Heart right ventricle (tissue), 16 donors: ENCODE measurements around the gene SETD2. TPM values are rescaled to one million over a fixed set of nuclear protein-coding genes. Genes with fewer than 3 reads are reported as not detected.

Experiments used
- ATAC-seq, 8 donors: fragments of 200-7000 bp; cut with Tn5 transposase; one replicate each; pipeline ENCODE4 v1.9.1; 2020; ENCODE audit warnings: mild to moderate bottlenecking in 8 of 8, moderate library complexity in 8 of 8, moderate number of reproducible peaks in 1 of 8
- DNase-seq, 2 donors: peaks; one replicate each; pipeline ENCODE4 v3.0.0-alpha.2; 2020
- H3K27ac ChIP-seq, 10 donors: fragments of 200-600 bp; sonication (generic) in 2 of 10; one replicate each; pipeline versions ENCODE4 v1.5.0 to v1.8.0; 2020 to 2022; ENCODE audit warnings: mild to moderate bottlenecking in 3 of 10
- H3K27me3 ChIP-seq, 7 donors: fragments of 200-600 bp; one replicate each; pipeline ENCODE4 v1.8.0; 2021 to 2022; ENCODE audit warnings: mild to moderate bottlenecking in 2 of 7
- H3K36me3 ChIP-seq, 9 donors: fragments of 200-600 bp; sonication (generic) in 1 of 9; one replicate each; pipeline versions ENCODE4 v1.5.0 to v1.8.0; 2020 to 2022; ENCODE audit warnings: mild to moderate bottlenecking in 2 of 9
- H3K4me1 ChIP-seq, 9 donors: fragments of 200-600 bp; sonication (generic) in 1 of 9; one replicate each; pipeline versions ENCODE4 v1.5.0 to v1.8.0; 2020 to 2022; ENCODE audit warnings: mild to moderate bottlenecking in 4 of 9
- H3K4me3 ChIP-seq, 10 donors: fragments of 200-600 bp; sonication (generic) in 2 of 10; one replicate each; pipeline versions ENCODE4 v1.5.0 to v1.8.0; 2020 to 2022; ENCODE audit warnings: mild to moderate bottlenecking in 7 of 10, moderate library complexity in 2 of 10
- H3K9me3 ChIP-seq, 11 donors: fragments of 200-600 bp in 10 of 11; sonication (generic) in 2 of 11; one replicate each; pipeline versions ENCODE4 v1.5.0 to v1.8.0; 2013 to 2022; ENCODE audit warnings: mild to moderate bottlenecking in 2 of 11, control low read depth in 1 of 11, moderate library complexity in 1 of 11
- CTCF ChIP-seq, 9 donors: fragments of 200-600 bp; sonication (generic) in 2 of 9; IDR thresholded peaks; one replicate each; pipeline versions ENCODE4 v1.5.0 to v1.8.0; 2021 to 2022; ENCODE audit warnings: antibody characterized with exemption in 9 of 9, mild to moderate bottlenecking in 5 of 9, moderate library complexity in 1 of 9
- WGBS, 2 donors: extraction: QIAGEN DNeasy Blood & Tissue Kit; methylation state at CpG; one replicate each; pipeline ENCODE4 v1.1.7; 2013; ENCODE audit warnings: inconsistent platforms in 1 of 2; 5-methylcytosine and 5-hydroxymethylcytosine counted together
- intact Hi-C, 10 donors: fragments of 100-400 bp; cut with DNase I; formaldehyde crosslinking; loops; one replicate each; pipeline versions ENCODE4 v1.11.1 to v1.14.2; 2022
- polyA plus RNA-seq, 2 donors: library from polyadenylated mRNA; stranded (reverse); fragments of 200-250 nt; gene quantifications; one replicate each; pipeline ENCODE4 v1.2.3, GENCODE V29; 2013
- total RNA-seq, 10 donors: library from RNA; stranded (reverse); fragmentation: NEBNext Ultra II Directional in 3 of 10; extraction: Animal tissue kit (Norgen Biotek cat#: 25700) in 3 of 10; gene quantifications; one replicate each; pipeline versions ENCODE4 v1.2.1 to v1.2.4, GENCODE V29; 2021 to 2023
- donor health status: Arrhythmogenic right ventricular cardiomyopathy.
- donor health status: ischemic (EF 13 %, LVEDD 7.1; RV severe dilation, severe dysfunction).
- donor health status: healthy with polysubstance abuse.
- donor health status: DM: no; HTN: yes; CAD: no.
- donor health status: DM: no; HTN: no; CAD: no.
- donor health status: ischemic (EF 25% LVEDD 6.9; RV normal size, moderate dysfunction).
- donor health status: ischemic (EF 25% LVEDD 5.7; RV mildly dilated, moderate dysfunction).
- donor health status: healthy.
- donor health status: DM: yes; HTN: yes; CAD: no.
- donor health status: Ischemic cardiomyopathy.
- donor health status: ischemic (EF 35%, LVEDD 5.7; RV mildly dilated, moderate dysfunction).
- donor health status: nonischemic (EF 11% LVEDD 7.7; RV severe dilation, severe dysfunction).
- donor health status: DM: yes; HTN: yes; CAD: no.
- donor health status: PGD.
- donor health status: ischemic (EF 29% LVEDD 5.4; RV normal size, mild dysfunction).
- donor health status: nonischemic (EF 23%, LVEDD 6.1; RV moderate dilation, normal function).

Gene SETD2
- total and polyA plus RNA-seq, 12 donors: 8.6 to 34.4 (median 30.0) TPM

DNA sequence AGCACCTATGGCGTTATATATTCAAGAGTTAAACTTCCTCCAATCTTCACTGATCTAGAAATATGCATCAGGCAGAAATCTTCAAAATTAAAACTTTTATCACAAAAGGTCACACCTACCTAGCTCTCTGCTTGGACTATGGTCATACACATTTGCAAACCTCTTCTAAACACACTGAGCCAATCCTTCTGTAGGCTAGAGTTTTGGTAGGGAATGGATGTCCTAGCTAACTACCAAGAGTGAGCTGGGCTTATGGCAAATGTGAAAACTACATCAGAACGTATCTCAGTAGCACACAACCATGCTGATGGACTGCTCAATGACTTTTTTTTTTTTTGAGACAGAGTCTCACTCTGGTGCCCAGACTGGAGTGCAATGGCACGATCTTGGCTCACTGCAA lies 29.6 kb downstream of the SETD2 start:
- 73 to 78% methylated on average over 3 of the region's 3 CpGs for WGBS, 2 donors
- Histone ChIP-seq H3K36me3 (no peaks in the 10 kb centered on the region), H3K4me3 (no peak overlapping the region), H3K4me1 (peaks cover 0 to 62% (median 37%) of the 10 kb centered on the region in 9 donors), H3K9me3 (no peaks in the 10 kb centered on the region), H3K27ac (no peak overlapping the region), H3K27me3 (no peaks in the 10 kb centered on the region)
- no peak for DNase-seq
- TF ChIP-seq CTCF (IDR thresholded peaks at IDR 0.05): no peak
- intact Hi-C loops: no loop called here
- ATAC-seq: peak in 1 of 8 donors; percentile 19

GRCh38 chr3:47133641-47134040 lies 30.3 kb downstream of the SETD2 start:
- WGBS, 2 donors: 73 to 77% methylated on average over 3 of the region's 3 CpGs
- Histone ChIP-seq H3K27ac (no peak overlapping the region), H3K4me1 (peaks cover 0 to 66% (median 37%) of the 10 kb centered on the region in 9 donors), H3K4me3 (no peak overlapping the region), H3K36me3 (no peaks in the 10 kb centered on the region), H3K27me3 (no peaks in the 10 kb centered on the region), H3K9me3 (no peaks in the 10 kb centered on the region)
- DNase-seq (no peak), ATAC-seq (no peak)
- TF ChIP-seq CTCF (IDR thresholded peaks at IDR 0.05): no peak
- intact Hi-C loops: no loop called here

DNA sequence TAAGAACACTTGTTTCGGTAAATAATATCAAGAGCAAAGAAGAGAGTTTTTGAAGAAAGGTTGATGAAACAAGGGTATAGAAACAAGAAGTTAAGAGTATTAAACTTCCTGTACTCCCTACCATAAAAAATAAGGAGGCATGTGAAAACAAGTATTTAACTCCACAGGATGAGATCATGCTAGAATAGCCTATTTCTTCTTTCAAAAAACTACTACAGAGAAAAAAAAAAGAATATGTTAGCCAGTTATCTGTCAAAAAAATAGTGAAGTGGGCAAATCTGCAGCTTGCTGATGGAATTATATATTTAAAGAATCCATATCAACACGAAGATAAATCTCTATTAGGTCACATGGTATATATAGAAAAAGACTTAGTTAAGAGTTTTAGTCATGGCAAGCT lies 33.4 kb downstream of the SETD2 start:
- 60 to 70% methylated on average over 2 of the region's 2 CpGs for WGBS, 2 donors
- Histone ChIP-seq H3K36me3 (peaks cover 0 to 10% (median 0%) of the 10 kb centered on the region in 9 donors), H3K4me1 (peaks cover 0 to 50% (median 27%) of the 10 kb centered on the region in 9 donors), H3K9me3 (no peaks in the 10 kb centered on the region), H3K4me3 (no peak overlapping the region), H3K27me3 (no peaks in the 10 kb centered on the region), H3K27ac (no peak overlapping the region)
- intact Hi-C loops: no loop called here
- DNase-seq: no peak
- no peak for ATAC-seq
- TF ChIP-seq CTCF (IDR thresholded peaks at IDR 0.05): no peak

GRCh38 chr3:47128137-47128536 lies 35.8 kb downstream of the SETD2 start:
- TF ChIP-seq CTCF (IDR thresholded peaks at IDR 0.05): no peak
- intact Hi-C loops: no loop called here
- no peaks in the 10 kb centered on the region for H3K9me3 ChIP-seq
- H3K27ac ChIP-seq: no peak overlapping the region
- no peak overlapping the region for H3K4me3 ChIP-seq
- H3K27me3 ChIP-seq: no peaks in the 10 kb centered on the region
- DNase-seq (no peak), ATAC-seq (no peak)
- peaks cover 0 to 28% (median 12%) of the 10 kb centered on the region in 9 donors for H3K4me1 ChIP-seq
- peaks cover 0 to 31% (median 11%) of the 10 kb centered on the region in 9 donors for H3K36me3 ChIP-seq
- 85 to 88% methylated on average over 4 of the region's 4 CpGs for WGBS, 2 donors
